Measurements from ENCODE around the gene NTM. TPM values are rescaled to one million over a fixed set of nuclear protein-coding genes. Genes with fewer than 3 reads are reported as not detected.

Gene NTM
- polyA plus RNA-seq, 5 donors: 14.0 to 30.1 (median 23.9) TPM

- DNase-seq: no peak
These were observed 393.7 kb downstream of the NTM start for GRCh38 chr11:131764126-131764525.

DNA sequence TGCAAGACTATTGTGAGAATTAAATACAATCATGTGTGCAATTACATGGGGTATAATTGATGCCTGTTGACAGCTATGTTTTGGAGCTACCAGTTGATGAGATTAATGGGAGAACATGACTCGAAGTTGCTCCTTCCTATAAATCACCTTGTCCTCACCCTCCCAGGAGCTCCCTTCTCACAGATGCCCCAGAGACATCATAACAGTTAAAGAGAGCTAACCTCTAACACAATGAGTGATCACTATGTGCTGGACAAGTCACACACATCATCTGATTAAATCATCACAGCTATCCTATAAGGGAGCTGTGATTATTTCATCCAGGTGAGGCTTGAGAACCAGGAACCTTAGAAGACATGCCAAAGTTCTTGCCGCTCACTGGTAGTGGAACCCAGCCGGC is 394.2 kb downstream of the NTM start:
- no peak for DNase-seq

DNA sequence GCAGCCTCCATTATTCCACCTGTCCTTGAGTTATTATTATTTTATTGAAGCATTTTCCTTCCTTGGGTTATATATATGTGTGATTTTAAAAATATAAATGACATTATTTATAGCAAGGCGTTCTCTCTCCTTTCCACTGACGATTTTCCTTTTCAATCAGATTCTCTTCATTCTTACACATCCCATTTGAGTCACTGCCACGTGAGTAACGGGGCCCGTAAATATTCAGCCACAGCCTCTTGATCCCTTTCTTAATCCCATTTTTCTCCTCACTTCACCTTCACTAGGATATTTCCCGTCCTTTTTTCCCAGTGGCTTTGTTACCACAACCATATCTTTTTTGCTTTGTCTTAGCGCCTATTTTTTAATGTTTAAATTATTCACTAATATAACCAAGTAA is 396.2 kb downstream of the NTM start:
- DNase-seq: no peak

DNA sequence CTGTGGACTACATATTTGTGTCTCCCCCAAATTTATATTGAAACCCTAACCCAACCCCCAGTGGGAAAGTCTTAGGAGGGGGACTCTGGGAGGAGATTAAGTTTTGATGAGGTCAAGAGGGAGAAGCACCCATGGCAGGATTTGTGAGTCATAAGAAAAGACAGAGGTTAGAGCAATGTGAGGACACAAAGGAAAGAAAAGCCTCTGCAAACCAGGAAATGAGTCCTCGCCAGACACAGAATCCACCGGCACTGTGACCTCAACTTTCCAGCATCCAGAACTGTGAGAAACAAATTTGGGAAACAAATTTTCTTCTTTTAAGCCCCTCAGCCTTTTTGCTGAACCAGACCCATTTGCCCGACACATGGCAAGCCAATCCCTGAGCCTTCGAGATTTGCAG is 397.0 kb downstream of the NTM start:
- no peak for DNase-seq

GRCh38 chr11:131770801-131771200 is 400.4 kb downstream of the NTM start:
- DNase-seq: no peak

DNA sequence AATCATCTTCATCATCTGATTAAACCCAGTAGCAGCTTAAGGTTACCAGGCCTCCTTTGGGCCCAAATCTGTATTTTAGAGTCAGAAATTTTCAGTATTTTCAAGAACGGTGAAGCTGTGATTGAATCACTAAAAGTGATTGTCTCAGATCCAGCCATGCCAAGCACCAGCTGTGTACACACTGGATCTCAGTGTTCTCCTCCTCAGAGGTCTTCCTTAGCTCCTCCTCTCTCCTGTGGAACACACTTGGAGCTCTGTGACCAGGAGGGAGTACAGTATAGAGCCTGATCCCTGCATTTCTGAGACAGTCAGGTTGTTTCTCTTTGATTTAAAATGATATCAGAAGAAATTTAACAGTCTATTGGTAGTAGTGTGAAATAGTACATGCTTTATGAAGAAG is 401.1 kb downstream of the NTM start:
- no peak for DNase-seq

- no peak for DNase-seq
These were observed 403.2 kb downstream of the NTM start for GRCh38 chr11:131773626-131774025.

DNA sequence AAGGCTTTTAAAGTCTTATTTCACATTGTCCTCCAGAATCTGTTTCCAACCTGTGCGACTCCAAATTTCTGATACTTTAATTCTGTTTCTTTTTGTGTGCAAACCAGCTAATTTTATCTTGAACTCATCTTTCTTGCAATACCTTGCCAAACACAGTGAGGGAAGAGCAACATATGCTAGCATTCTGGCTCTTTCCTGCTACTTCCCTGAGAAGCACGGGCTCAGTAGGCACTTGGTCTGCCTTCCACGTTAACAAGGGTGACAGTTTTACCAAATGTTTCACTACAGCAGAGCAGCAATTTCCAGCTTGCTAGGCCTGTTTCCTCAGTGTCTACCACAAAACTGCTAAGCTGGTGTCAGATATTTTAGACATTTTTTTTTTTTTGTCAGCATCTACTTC is 405.8 kb downstream of the NTM start:
- DNase-seq: no peak

DNA sequence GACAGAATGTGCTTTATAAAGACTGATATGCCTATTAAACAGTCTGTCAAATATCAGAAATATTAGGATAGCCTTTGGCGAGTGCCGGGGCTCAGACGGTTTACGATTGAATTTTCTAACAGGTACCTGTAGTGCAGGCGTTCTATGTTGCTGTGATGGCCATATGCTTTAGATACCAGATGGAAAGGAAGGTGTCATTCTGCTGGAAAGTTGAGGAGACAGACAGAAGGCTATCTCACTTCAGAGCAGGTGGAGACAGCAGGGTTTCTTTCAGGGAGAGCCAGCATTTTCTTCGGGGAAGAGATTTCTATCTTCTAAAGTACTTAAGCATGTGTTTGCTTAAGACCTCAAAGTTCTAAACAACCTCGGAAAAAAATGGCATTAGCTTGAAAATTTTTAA is 415.4 kb downstream of the NTM start:
- no peak for DNase-seq

DNA sequence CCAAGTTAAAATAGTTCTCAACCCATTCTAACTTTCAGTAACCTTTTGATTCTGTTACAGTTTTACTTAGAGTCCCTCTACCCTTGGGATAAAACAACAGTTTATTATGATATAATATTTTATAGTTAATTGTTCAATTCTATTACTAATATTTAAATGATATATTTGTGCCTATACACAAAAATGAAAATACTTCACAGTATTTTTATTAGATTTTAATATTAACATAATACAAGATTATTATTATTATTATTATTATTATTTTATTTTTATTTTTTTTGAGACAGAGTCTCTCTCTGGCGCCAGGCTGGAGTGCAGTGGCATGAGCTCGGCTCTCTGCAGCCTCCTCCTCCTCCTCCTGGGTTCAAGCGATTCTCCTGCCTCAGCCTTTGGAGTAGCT is 416.7 kb downstream of the NTM start:
- DNase-seq: no peak

GRCh38 chr11:131790586-131790985 is 420.2 kb downstream of the NTM start:
- DNase-seq: no peak

DNA sequence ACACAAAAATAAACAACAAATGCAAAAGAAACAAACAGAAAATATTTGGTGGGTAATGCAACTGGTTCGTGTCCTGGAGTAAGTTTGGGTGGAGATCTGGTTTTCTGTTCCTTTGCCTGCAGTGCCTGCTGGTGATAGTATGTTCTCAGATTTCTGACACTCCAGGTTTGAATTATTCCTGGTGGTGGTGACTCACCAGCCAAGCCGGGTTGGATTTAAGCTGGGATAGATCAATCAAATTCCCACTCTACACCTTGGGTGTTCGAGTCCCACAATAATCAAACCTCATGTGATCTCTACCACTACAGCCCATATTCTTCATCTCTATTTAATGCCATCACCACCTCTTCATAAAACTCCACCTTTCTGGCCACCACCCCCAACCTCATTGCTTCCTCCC is 421.8 kb downstream of the NTM start:
- DNase-seq: no peak

- DNase-seq: no peak
These were observed 425.7 kb downstream of the NTM start for GRCh38 chr11:131796089-131796488.

DNA sequence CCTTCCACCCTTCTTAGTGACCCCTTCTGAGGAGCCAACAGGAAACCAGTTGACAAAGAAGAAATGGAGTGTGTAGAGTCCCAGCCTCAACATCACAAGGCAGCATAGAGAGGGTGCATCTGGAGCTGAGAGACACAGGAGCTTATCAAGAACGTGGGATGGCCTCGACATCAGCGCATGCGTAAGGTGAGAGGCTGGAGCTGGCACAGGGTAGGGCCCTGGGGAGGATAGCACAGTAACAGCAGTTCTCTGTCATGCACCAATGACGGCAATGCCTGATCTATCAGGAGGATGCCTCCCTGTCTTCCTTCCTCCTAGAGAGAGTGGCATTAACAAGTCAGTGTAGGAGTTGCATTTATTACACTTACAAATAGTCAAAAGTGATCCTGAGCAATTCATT is 426.1 kb downstream of the NTM start:
- DNase-seq: no peak

DNA sequence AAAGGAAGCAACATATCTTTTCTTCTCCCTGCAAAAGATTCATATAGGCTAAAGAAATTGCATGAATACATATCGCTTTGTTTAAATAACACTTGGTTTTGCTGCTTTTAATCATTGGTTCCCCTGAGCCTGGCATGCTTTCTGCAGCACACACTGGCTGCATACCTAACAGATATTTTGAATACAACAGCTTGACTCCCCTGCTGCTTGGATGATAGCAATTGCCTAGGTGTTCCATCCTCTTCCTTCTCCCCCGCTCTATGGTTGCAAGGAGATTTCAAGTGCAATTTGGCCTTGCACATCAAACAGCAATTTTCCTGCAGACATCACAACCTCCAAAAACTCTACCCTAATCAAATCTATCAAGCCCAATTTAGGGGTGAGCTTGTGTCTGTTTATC is 430.0 kb downstream of the NTM start:
- no peak for DNase-seq

DNA sequence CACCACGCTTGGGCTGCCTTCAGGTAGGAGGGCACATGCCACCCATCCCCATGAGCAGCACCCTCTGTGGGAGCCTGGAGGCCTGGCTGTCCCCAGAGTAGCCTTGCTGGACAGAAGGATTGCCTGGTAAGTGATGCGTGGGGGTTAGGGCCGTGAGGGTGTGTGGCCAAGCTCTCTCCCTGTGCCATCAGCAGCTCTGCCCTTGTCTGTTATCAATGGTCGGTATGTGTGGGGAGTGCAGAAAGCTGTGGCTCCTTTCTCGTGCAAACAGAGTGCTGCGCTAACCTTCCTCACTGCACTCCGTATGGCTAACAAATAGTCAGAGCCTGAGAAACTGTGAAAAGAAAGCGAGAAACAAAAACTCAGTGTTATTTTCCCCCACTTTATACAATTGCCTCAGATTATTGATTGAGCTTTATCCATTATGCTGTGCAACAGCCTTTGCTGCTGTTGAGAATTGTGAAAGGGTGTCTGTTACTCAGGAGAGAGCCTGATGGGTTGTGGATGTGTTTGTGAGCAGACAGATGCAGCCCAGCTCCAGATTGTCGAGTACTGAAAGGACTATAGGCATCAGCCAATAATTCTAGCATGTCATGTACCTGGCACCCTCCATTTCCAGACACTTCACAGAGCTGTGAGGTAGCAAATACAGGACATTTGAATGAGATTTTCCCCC is 432.2 kb downstream of the NTM start:
- DNase-seq: no peak

- DNase-seq: no peak
These were observed 437.5 kb downstream of the NTM start for GRCh38 chr11:131807876-131808275.

GRCh38 chr11:131808470-131808869 is 438.1 kb downstream of the NTM start:
- DNase-seq: no peak

DNA sequence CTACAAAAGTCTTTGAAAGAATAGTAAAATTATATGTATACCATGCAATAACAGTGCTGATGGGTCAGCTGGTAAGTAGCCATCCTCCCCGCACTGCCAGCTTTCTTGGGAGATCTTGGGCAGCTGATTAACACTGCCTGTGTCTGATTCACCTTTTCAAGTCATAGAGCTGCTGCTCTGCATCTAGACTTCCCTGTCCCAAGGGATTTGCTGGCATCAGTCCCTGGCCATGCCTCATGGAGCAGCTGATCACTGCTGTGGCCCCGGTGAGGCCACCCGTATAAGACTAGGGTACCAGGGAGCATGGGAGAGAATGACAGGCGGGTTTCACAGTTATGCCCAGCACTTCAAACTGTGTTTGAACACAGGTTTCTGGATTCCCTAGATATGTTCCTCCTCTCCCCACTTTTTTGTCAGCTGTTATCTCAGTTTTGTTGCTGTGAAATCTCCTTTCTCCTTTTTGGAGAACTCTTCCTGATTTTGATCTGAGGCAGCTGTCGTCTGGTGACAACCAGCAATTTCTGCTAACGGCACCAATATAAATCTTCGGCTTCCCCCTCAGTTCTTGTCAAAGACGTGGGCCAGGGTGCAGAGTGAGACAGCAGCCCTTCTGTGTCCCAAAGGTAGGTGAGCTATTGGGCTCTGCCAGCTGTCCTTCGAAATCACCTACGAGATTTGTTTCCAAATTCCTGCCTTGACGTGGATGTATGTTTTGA is 438.9 kb downstream of the NTM start:
- DNase-seq: peak; percentile 40 to 47

GRCh38 chr11:131810541-131810940 is 440.1 kb downstream of the NTM start:
- no peak for DNase-seq

DNA sequence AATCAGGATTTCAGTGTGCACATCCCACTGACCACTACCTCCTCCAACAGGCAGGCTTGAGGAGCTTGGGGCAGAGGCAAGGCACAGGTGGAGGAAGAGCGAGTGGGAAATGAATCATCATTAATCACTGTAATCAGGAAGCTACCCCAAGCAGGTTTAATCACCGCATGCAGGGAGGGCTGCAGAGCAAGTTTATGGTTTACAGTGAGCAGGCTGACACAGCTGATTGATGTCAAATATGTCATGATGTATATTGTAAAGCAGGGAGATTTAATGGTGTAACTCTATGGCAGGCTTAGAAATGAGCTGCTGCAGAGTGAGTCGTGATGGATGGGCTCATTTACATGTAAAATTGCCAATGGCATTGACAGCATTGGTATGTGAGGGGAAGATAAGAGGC is 441.0 kb downstream of the NTM start:
- no peak for DNase-seq

DNA sequence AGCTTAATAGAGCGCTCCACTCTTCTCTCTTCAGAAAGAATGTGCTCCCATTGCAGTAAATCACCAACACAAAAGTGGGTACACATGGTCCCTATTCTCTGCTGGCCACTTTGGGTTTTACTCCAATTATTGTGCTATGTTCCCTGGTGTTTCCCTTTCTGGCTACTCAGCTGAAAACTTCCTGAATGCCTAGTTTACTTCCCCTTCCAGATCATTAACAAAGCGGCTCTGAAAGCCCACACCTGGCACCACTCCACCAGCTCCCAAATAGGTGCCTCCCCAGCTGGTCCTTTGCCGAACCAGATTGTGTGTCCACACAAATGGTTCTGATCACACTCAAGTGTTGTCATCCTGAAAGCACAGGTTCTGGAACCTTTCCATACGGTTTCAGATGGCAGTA is 443.7 kb downstream of the NTM start:
- no peak for DNase-seq

GRCh38 chr11:131815590-131815989 is 445.2 kb downstream of the NTM start:
- no peak for DNase-seq

GRCh38 chr11:131816051-131816450 is 445.6 kb downstream of the NTM start:
- DNase-seq: no peak

All from right lung (tissue), 5 donors.